Globus pallidus (tissue), 1 donor: ENCODE data around the gene TOP2A.
A peak's percentile ranks its signal among the peaks of the same experiment; 100 is the strongest.

Experiments used
- DNase-seq: peaks from one replicate; pipeline ENCODE4 v3.0.0-alpha.2; 2015; ENCODE audit warnings: low spot score

The TOP2A gene

GRCh38 chr17:40347319-40348135 is 70.2 kb downstream of the TOP2A start:
- DNase-seq: peak; percentile 88

DNA sequence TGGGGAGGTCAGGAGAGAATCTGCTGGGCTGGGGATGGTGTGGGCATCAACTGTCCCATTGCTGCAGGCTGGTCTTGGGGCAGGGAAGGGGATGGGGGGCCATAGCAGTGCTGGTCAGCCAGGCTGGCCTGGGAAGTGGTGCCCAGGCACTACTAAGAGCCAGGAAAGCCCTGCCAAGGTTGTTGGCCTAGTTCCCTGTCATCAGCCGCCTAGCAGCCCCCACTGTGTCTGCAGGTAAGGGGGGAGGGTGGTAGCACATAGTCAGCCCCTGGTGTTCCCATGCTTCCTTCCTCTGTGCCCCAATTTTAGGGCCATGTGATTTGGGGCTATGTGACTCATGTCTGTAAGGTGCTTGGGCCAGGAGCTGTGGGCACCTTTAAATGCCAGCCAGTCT is 70.9 kb downstream of the TOP2A start:
- DNase-seq: no peak

DNA sequence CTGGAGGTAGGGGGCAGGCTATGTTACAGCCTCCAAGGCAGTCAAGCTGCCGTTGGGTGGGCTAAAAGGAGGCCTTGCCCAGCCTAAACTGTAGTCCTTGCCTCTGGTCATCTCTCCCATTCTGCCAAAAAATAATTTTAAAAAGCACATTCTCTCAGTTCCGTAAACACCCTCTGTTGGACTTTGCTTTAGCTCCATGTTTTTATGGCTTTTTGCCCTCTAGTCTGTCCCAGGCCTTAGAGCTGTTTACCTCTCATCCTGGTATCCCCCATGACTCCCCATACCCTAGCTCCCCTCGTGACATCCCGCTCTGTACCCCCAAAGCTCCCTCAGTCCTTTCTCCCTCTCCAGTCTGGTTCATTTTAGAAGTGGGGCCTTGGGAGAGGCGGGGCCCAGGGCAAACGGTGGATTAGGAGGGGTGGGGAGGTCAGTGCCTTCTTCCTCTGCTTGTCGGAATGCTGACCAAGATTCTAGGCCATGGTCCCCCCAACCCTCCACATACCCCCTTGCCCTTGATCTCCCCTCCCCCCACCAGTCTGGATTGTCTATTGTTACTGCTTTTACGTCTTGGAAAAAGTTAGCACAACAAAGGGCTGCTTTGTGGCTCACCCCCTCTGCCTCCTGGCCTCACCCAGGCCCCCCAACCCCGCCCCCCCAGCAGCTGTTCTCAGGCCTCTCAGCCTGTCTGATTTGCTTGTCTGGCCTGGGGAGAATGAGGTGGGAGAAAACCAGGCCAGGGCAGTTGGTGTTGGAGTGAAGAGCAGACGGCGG is 71.5 kb downstream of the TOP2A start:
- peak; percentile 74 for DNase-seq

DNA sequence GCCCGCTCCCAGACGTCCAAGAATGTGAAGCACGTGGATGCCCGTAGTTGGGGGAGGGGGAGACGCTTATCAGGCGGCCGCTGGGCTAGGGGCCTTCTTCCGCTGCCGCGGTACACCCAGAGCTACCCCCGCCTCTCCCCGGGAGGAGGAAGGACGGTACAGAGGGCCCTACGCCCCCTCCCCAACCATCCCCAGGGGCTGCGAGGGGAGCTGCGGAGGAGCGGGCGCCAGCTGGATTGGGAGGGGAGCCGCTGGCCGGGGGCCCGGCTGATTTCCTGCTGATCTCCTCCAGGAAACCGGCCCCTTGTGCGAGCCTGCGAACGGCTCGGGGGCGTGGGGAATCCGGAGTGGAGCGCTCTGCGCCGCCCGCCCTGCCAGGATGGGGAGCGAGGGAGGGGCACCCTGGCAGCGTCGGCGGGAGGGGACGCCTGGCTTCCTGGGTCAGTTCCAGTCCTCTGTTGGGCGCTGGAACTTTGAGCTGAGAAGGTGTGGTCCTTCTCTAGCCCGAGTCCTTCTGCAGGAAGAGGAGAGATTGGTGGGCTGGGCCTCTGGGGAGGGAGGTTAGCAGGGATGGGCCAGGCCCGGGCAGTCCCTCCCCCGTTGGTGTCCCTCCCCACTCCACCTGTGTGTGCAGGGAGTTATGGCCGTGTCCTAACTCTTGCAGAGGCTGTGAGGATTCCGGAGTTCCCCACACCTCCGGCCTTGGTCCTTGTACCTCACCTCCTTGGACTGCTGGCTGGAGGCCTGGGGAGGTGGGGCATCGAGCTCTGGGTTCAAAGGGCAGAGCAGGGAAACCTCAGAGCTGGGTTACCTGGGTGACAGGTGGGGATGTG is 72.3 kb downstream of the TOP2A start:
- DNase-seq: no peak

DNA sequence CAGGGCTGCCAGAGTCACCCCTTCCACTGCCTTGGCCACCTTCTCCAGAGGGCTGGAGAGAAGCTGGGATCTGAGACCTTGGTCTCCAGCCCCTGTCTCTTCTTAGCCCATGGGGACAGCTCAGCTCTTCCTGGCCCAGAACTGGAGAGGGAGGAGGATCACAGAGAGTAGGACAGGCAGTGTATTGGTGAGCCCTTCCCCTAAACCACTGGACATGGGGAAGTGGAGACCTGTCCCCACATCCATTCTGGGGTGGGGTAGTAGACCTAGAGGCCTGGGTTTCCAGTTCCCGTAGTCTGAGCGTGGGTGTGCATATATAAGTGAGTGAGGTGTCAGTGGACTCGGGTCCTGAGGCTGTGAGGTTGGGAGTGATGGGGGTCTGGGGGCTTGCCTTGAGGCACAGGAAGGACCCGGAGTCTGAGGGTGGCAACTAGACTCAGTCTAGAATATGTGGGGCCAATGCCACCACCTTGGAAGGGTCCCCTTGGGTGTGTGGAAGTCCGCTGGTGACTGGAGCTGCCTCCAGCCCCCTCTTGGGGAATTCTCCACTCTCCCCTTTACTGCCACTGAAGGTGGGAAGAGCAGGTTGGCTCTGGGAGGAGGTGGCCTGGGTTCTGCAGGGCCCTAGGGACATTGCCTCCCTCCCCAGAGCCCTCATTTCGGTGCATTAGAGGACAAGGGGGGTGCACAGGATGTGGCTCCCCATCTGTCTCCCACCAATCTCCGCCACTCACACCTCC is 73.1 kb downstream of the TOP2A start:
- no peak for DNase-seq

DNA sequence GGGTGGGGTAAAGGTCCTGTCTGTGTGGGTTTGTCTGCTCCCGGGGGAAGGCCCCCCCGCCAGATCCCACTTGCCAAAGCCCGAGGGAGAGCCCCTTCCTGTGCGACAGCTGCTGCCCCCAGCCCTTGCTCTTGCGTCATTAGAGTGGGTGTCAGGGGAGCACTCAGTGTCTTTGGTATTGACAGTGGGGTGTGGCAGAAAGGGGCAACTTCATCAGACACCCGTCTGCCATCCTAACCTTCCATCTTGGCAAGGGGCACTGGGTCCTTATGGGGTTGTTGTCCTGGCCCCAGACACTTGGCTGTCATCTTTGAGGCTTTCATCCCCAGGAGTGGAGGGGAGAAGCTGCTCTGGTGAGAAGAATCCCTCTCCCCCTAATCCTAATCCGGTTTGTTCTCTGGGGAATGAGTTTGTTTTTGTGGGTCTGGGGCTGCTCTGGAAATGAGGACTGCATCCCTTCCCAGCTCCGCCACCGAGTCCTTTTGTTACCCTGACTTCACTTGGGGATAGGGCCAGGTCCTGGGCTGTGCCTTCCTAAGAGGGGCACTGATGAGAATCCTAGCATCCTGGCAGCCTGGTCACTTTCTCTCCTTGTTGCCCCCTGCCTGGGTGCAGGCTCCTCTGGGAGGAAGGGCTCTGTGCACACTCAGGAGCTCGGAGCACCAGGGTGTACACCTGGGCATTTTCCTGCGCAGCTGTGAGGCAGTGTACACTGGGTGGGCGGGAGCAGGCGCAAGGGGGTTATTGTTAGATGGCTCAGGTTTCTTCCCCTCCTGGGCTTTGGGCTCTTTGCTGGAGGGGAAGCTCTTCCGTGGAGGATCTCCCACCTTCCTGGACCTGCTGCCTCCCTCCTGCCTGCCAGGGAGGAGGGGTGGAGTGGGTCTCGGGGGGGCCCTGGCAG is 74.2 kb downstream of the TOP2A start:
- DNase-seq: no peak

- DNase-seq: no peak
These were observed 75.0 kb downstream of the TOP2A start for GRCh38 chr17:40342504-40343218.

DNA sequence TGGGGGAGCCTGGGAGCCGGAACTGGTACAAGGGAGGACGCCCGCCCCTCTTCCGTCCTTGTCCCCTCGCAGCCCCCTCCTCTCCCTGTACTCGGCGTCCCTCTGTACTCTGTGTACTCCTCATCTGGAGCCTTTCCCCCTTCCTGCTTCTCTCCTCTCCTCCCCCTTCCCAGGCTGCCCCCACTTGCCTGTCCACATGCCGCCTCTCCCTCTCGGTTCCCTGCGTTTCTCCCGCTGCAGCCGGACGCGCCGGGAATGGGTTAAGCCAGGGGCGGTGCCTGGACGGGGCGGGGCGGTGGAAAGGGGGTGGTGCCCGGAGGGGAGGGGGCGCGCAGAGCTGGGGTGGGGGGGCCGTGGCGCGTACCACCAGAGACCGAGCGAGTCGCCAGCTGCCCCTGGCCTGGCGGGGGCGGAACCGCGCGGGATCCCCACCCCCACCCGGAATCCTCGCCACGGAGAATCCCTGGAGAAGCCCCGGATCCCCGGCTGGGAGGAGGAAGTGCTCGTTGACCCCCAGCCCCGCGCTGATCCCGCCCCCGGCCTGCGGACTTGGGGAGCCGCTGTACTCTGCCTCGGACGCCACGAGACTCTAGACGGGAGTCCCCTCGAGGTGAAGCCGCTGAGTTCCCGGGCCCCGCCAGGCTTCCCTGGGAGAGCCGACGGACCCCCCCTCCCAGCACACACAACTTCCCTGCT is 75.7 kb downstream of the TOP2A start:
- no peak for DNase-seq

GRCh38 chr17:40340880-40341807 is 76.6 kb downstream of the TOP2A start:
- DNase-seq: peak; percentile 63

GRCh38 chr17:40340327-40340726 is 77.4 kb downstream of the TOP2A start:
- DNase-seq: no peak

- no peak for DNase-seq
These were observed 78.6 kb downstream of the TOP2A start for GRCh38 chr17:40338941-40339649.
